HEK293 (cell line): ENCODE data around the gene STK38.

Experiments
- CTCF ChIA-PET: fragments of 350-600 bp; formaldehyde crosslinking; extraction: SDS; loops from one replicate; lab custom pipeline; 2021; ENCODE audit warnings: antibody characterized with exemption; lab: Yijun Ruan, JAX
- POLR2A ChIA-PET: fragments of 300-600 bp; formaldehyde crosslinking; extraction: SDS; loops from one replicate; lab custom pipeline; 2020; ENCODE audit warnings: antibody characterized with exemption, inconsistent platforms; lab: Yijun Ruan, JAX
- H3K27ac ChIP-seq: fragments of 200-500 bp; sonication (Bioruptor generic); 2 replicates; pipeline ENCODE4 v1.5.1; 2014; ENCODE audit warnings: low read depth, low read length, control low read depth, inconsistent platforms; ENCODE audit errors: extremely low read depth
- H3K36me3 ChIP-seq, 2 experiments: fragments of 200-500 bp in 1 of 2; sonication (Bioruptor generic) in 1 of 2; 1 replicate in 1 of 2; 2 replicates in 1 of 2; pipeline ENCODE4 v1.5.1; 2014 to 2017; ENCODE audit warnings: inconsistent platforms in 2 of 2, low read length in 2 of 2; ENCODE audit not compliant: control insufficient read depth in 2 of 2, insufficient read depth in 1 of 2
- H3K4me1 ChIP-seq: fragments of 200-500 bp; sonication (Bioruptor generic); 2 replicates; pipeline ENCODE4 v1.5.1; 2014; ENCODE audit warnings: mild to moderate bottlenecking, low read length, inconsistent platforms; ENCODE audit not compliant: control insufficient read depth, insufficient read depth
- H3K4me3 ChIP-seq: 2 replicates; pipeline ENCODE4 v1.5.1; 2011; ENCODE audit warnings: low read depth, mild to moderate bottlenecking, control low read depth, low read length, moderate library complexity
- H3K9me3 ChIP-seq: fragments of 200-500 bp; sonication (Bioruptor generic); 2 replicates; pipeline ENCODE4 v1.5.1; 2014; ENCODE audit warnings: low read depth, low read length, inconsistent platforms; ENCODE audit not compliant: control insufficient read depth, insufficient read depth
- ATF2 ChIP-seq: fragments of 450-650 bp; formaldehyde crosslinking; IDR thresholded peaks from 2 replicates; pipeline ENCODE4 v1.5.1; 2016; ENCODE audit warnings: missing biosample characterization, missing genetic modification characterization, low read depth
- FEZF1 ChIP-seq: fragments of 450-650 bp; formaldehyde crosslinking; IDR thresholded peaks from 2 replicates; pipeline ENCODE4 v1.5.1; 2016; ENCODE audit warnings: missing biosample characterization, missing genetic modification characterization
- KLF10 ChIP-seq: fragments of 450-650 bp; IDR thresholded peaks from 2 replicates; pipeline ENCODE4 v1.5.1; 2018; ENCODE audit warnings: missing biosample characterization, mild to moderate bottlenecking, missing genetic modification characterization
- KLF8 ChIP-seq: fragments of 450-650 bp; formaldehyde crosslinking; IDR thresholded peaks from 2 replicates; pipeline ENCODE4 v1.5.1; 2016; ENCODE audit warnings: missing biosample characterization, missing genetic modification characterization
- PBX3 ChIP-seq: sonication (generic); formaldehyde crosslinking; IDR thresholded peaks from 2 replicates; pipeline ENCODE4 v1.8.1; 2022; ENCODE audit warnings: mild to moderate bottlenecking, moderate library complexity, missing genetic modification reagents
- ZFP3 ChIP-seq: fragments of 450-650 bp; formaldehyde crosslinking; IDR thresholded peaks from 2 replicates; pipeline ENCODE4 v1.5.1; 2016; ENCODE audit warnings: low read depth, missing biosample characterization, missing genetic modification characterization
- ZFP41 ChIP-seq: fragments of 450-650 bp; formaldehyde crosslinking; IDR thresholded peaks from 2 replicates; pipeline ENCODE4 v1.5.1; 2016; ENCODE audit warnings: missing biosample characterization, missing genetic modification characterization, borderline replicate concordance
- ZIC2 ChIP-seq: fragments of 450-650 bp; formaldehyde crosslinking; IDR thresholded peaks from 2 replicates; pipeline ENCODE4 v1.5.1; 2016; ENCODE audit warnings: missing biosample characterization, missing genetic modification characterization
- ZNF10 ChIP-seq: fragments of 450-650 bp; formaldehyde crosslinking; IDR thresholded peaks from 2 replicates; pipeline ENCODE4 v1.5.1; 2017; ENCODE audit warnings: missing biosample characterization, missing genetic modification characterization
- ZNF157 ChIP-seq: fragments of 450-650 bp; formaldehyde crosslinking; IDR thresholded peaks from 2 replicates; pipeline ENCODE4 v1.5.1; 2016; ENCODE audit warnings: missing biosample characterization, missing genetic modification characterization
- ZNF2 ChIP-seq: fragments of 450-650 bp; formaldehyde crosslinking; IDR thresholded peaks from 2 replicates; pipeline ENCODE4 v1.5.1; 2016; ENCODE audit warnings: missing biosample characterization, missing genetic modification characterization
- ZNF23 ChIP-seq: fragments of 450-650 bp; formaldehyde crosslinking; IDR thresholded peaks from 2 replicates; pipeline ENCODE4 v1.5.1; 2016; ENCODE audit warnings: missing biosample characterization, missing genetic modification characterization, borderline replicate concordance
- ZNF37A ChIP-seq: fragments of 450-650 bp; IDR thresholded peaks from 2 replicates; pipeline ENCODE4 v1.5.1; 2018; ENCODE audit warnings: missing biosample characterization, missing genetic modification characterization
- ZNF473 ChIP-seq: fragments of 450-650 bp; formaldehyde crosslinking; IDR thresholded peaks from 2 replicates; pipeline ENCODE4 v1.5.1; 2017; ENCODE audit warnings: missing biosample characterization, missing genetic modification characterization
- ZNF48 ChIP-seq: fragments of 450-650 bp; formaldehyde crosslinking; IDR thresholded peaks from 2 replicates; pipeline ENCODE4 v1.5.1; 2016; ENCODE audit warnings: missing biosample characterization, missing genetic modification characterization
- ZNF488 ChIP-seq: fragments of 450-650 bp; formaldehyde crosslinking; IDR thresholded peaks from 2 replicates; pipeline ENCODE4 v1.5.1; 2016; ENCODE audit warnings: missing biosample characterization, missing genetic modification characterization
- ZNF544 ChIP-seq: fragments of 450-650 bp; formaldehyde crosslinking; IDR thresholded peaks from 2 replicates; pipeline ENCODE4 v1.5.0; 2017; ENCODE audit warnings: missing biosample characterization, missing genetic modification characterization
- ZNF548 ChIP-seq: fragments of 450-650 bp; formaldehyde crosslinking; IDR thresholded peaks from 2 replicates; pipeline ENCODE4 v1.5.1; 2016; ENCODE audit warnings: missing biosample characterization, missing genetic modification characterization
- ZNF555 ChIP-seq: fragments of 450-650 bp; formaldehyde crosslinking; conservative IDR thresholded peaks from 2 replicates; pipeline ENCODE4 v1.5.1; 2017; ENCODE audit warnings: missing biosample characterization, mild to moderate bottlenecking, missing genetic modification characterization, inconsistent platforms
- ZNF560 ChIP-seq: fragments of 450-650 bp; formaldehyde crosslinking; IDR thresholded peaks from 2 replicates; pipeline ENCODE4 v1.5.1; 2017; ENCODE audit warnings: missing biosample characterization, missing genetic modification characterization, borderline replicate concordance
- ZNF76 ChIP-seq: fragments of 450-650 bp; formaldehyde crosslinking; IDR thresholded peaks from 2 replicates; pipeline ENCODE4; 2016; ENCODE audit warnings: low read depth, missing biosample characterization, missing genetic modification characterization, borderline replicate concordance
- ZNF843 ChIP-seq: fragments of 450-650 bp; formaldehyde crosslinking; IDR thresholded peaks from 2 replicates; pipeline ENCODE4 v1.5.1; 2016; ENCODE audit warnings: missing biosample characterization, missing genetic modification characterization
- TF ChIP-seq, protein P1 (sequence below): fragments of 450-650 bp; formaldehyde crosslinking; IDR thresholded peaks from 2 replicates; pipeline ENCODE4 v1.5.1; 2016; ENCODE audit warnings: missing biosample characterization, missing genetic modification characterization
- TF ChIP-seq, protein P2 (sequence below): fragments of 450-650 bp; formaldehyde crosslinking; IDR thresholded peaks from 2 replicates; pipeline ENCODE4 v1.5.0; 2017; ENCODE audit warnings: missing biosample characterization, missing genetic modification characterization, borderline replicate concordance

The STK38 gene

DNA sequence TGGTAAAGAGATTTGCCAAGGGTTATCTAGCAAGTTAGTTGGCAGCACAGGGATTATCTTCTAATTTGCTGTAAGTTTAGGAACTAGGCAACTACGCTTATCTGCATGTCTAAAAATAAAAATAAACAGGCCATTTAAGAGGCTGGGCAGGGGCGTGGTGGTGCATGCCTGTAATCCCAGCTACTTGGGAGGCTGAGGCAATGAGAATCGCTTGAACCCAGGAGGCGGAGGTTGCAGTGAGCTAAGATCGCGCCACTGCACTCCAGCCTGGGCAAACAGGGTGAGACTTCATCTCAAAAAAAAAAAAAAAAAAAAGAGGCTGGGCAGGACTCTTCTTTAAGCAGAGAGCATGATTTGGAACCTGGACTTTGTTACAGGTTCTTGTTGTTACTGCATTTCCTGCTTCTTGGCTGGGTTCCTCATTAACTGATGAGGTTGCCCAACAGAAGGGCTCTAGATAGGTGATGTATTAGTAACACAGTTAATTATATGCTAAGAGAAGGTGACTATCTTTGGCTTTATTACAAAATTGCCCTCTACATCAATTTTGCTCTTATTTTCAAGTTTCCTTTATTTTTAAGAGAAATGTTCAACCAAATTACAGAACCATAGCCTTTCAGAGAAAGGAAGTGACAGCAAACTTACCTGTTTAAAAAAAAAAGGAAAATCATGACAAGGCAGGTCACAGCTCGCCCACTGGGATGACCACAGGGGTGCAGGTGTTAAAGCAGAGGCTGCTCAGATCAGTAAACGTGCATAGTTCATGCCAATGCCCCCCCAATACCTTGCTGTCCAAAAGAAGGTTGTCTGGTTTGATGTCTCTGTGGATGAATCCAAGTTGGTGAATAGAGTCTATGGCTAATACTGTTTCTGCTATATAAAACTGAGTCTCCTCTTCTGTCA lies 32.5 kb downstream of the STK38 start:
- H3K27ac ChIP-seq, result no peak overlapping the region
- H3K4me1 ChIP-seq, result no peaks in the 10 kb centered on the region
- H3K36me3 ChIP-seq, result peaks cover 24 to 58% of the 10 kb centered on the region in 2 experiments; a peak in 2 of 3 replicates
- ChIA-PET CTCF (interaction anchor here (0.7 kb wide), 2 partner anchors 15 to 19 kb away, joined by 4 to 6 read pairs; no protein-coding TSS in a partner anchor), POLR2A (no interaction called here)
- no peak overlapping the region for H3K4me3 ChIP-seq
- no peaks in the 10 kb centered on the region for H3K9me3 ChIP-seq
- TF ChIP-seq ZNF544 (tag by site-specific recombination) (no peak), ZFP41 (tag by site-specific recombination) (no peak), ZNF76 (tag by site-specific recombination) (no peak), ZNF555 (tag by site-specific recombination) (no peak), ZNF473 (tag by site-specific recombination) (no peak), ZNF48 (tag by site-specific recombination) (no peak), ZNF10 (tag by site-specific recombination) (no peak), ZNF157 (tag by site-specific recombination) (no peak), FEZF1 (tag by site-specific recombination) (no peak), KLF10 (tag by site-specific recombination) (no peak), ZNF560 (no peak), ZNF37A (tag by site-specific recombination) (no peak), ZNF23 (no peak), ZNF2 (tag by site-specific recombination) (no peak), PBX3 (CRISPR knock-in tag) (no peak), ZNF488 (tag by site-specific recombination) (no peak), ZNF548 (tag by site-specific recombination) (no peak)
- TF ChIP-seq, protein P1, sequence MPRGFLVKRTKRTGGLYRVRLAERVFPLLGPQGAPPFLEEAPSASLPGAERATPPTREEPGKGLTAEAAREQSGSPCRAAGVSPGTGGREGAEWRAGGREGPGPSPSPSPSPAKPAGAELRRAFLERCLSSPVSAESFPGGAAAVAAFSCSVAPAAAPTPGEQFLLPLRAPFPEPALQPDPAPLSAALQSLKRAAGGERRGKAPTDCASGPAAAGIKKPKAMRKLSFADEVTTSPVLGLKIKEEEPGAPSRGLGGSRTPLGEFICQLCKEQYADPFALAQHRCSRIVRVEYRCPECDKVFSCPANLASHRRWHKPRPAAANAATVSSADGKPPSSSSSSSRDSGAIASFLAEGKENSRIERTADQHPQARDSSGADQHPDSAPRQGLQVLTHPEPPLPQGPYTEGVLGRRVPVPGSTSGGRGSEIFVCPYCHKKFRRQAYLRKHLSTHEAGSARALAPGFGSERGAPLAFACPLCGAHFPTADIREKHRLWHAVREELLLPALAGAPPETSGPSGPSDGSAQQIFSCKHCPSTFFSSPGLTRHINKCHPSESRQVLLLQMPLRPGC (tag by site-specific recombination), result no peak
- TF ChIP-seq, protein P2, sequence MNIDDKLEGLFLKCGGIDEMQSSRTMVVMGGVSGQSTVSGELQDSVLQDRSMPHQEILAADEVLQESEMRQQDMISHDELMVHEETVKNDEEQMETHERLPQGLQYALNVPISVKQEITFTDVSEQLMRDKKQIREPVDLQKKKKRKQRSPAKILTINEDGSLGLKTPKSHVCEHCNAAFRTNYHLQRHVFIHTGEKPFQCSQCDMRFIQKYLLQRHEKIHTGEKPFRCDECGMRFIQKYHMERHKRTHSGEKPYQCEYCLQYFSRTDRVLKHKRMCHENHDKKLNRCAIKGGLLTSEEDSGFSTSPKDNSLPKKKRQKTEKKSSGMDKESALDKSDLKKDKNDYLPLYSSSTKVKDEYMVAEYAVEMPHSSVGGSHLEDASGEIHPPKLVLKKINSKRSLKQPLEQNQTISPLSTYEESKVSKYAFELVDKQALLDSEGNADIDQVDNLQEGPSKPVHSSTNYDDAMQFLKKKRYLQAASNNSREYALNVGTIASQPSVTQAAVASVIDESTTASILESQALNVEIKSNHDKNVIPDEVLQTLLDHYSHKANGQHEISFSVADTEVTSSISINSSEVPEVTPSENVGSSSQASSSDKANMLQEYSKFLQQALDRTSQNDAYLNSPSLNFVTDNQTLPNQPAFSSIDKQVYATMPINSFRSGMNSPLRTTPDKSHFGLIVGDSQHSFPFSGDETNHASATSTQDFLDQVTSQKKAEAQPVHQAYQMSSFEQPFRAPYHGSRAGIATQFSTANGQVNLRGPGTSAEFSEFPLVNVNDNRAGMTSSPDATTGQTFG (tag by site-specific recombination), result no peak

DNA sequence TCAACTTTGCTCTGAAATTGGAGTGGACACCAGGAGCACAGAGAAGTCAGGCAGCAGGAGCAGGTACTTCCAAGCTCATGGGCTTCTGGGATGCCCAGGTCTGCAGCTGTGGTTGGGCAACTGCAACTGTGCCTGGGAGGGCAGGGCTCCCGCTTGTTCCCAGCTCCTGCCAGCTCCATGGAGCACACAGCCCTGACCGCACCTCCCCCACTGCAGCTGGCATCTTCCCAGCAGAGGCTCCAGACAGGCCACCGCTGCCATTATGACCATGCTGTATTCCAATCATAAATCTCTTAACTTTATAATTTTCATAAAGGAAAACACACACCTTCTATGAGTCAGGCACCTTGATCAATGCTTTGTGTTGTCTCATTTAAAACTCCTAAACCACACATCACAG lies 36.9 kb downstream of the STK38 start:
- H3K27ac ChIP-seq, result no peak overlapping the region
- peaks cover 29 to 48% of the 10 kb centered on the region in 2 experiments for H3K36me3 ChIP-seq
- ChIA-PET POLR2A (no interaction called here), CTCF (no interaction called here)
- H3K4me3 ChIP-seq, result no peak overlapping the region
- H3K4me1 ChIP-seq, result no peaks in the 10 kb centered on the region
- H3K9me3 ChIP-seq, result no peaks in the 10 kb centered on the region
- no peak for TF ChIP-seq ZNF843
- TF ChIP-seq ZIC2, result no peak
- no peak for TF ChIP-seq ZFP3
- TF ChIP-seq ATF2 (tag by site-specific recombination), result no peak
- TF ChIP-seq KLF8 (tag by site-specific recombination), result no peak
